ENCODE data around the gene PMAIP1. TPM values are rescaled to one million over a fixed set of nuclear protein-coding genes. Genes with fewer than 3 reads are reported as not detected.

Gene PMAIP1
- total and polyA plus RNA-seq, 4 donors, result 0.08 to 5.5 (median 0.25) TPM

DNA sequence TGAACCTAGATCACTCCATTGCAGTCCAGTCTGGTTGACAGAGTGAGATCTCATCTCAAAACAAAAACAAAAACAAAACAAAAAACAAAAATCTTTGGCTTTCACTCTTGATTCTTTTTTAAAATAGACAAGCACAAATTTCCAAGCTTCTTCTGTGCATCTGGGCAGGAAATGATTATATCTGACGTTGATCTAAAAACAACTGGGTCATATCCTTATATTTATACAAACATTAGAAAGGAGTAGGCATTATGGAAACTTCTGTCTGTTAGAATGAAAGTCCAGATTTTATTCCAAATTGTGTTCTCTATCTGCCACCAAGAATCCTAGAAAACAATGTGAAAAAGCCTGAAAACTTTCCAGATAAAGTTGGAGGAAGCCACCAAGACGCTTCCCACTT is 26.2 kb upstream of the PMAIP1 start:
- no peak overlapping the region for H3K4me3 ChIP-seq (ENCODE audit: low read depth in 1 of 3, low read length in 3 of 3)
- no peaks in the 10 kb centered on the region for H3K27me3 ChIP-seq (ENCODE audit: control insufficient read depth in 4 of 4, insufficient read depth in 4 of 4, low read length in 3 of 4)
- no peaks in the 10 kb centered on the region for H3K36me3 ChIP-seq (ENCODE audit: control insufficient read depth in 4 of 4, insufficient read depth in 3 of 4, low read depth in 1 of 4, low read length in 3 of 4)
- no peaks in the 10 kb centered on the region for H3K4me1 ChIP-seq (ENCODE audit: control insufficient read depth in 4 of 4, insufficient read depth in 4 of 4, low read length in 3 of 4)
- no peaks in the 10 kb centered on the region for H3K9me3 ChIP-seq (ENCODE audit: control insufficient read depth in 4 of 4, low read length in 3 of 4)
- DNase-seq (ENCODE audit: low spot score), result no peak
- TF ChIP-seq CTCF (IDR thresholded peaks at IDR 0.05; ENCODE audit: low read depth, low read length, missing input control), result no peak
- no peak for TF ChIP-seq TAF1 (conservative IDR thresholded peaks at IDR 0.05)
- TF ChIP-seq SP1 (IDR thresholded peaks at IDR 0.05), result no peak
- TF ChIP-seq RXRA (IDR thresholded peaks at IDR 0.05), result no peak
- no peak for TF ChIP-seq GABPA (IDR thresholded peaks at IDR 0.05 in 1 of 2, conservative IDR thresholded peaks at IDR 0.05 in 1 of 2)
- no peak for TF ChIP-seq REST (IDR thresholded peaks at IDR 0.05)
- no peak overlapping the region for H3K9ac ChIP-seq (ENCODE audit: low read depth in 1 of 2, low read length in 2 of 2)
- WGBS, result 65% methylated on average over 2 of the region's 2 CpGs
- no peak overlapping the region for H3K27ac ChIP-seq (ENCODE audit: low read depth in 1 of 2, low read length in 2 of 2)

- Histone ChIP-seq H3K27ac (ENCODE audit: low read depth in 1 of 2, low read length in 2 of 2) (no peak overlapping the region), H3K4me3 (ENCODE audit: low read depth in 1 of 3, low read length in 3 of 3) (no peak overlapping the region), H3K4me1 (ENCODE audit: control insufficient read depth in 4 of 4, insufficient read depth in 4 of 4, low read length in 3 of 4) (no peaks in the 10 kb centered on the region), H3K9ac (ENCODE audit: low read depth in 1 of 2, low read length in 2 of 2) (no peak overlapping the region), H3K36me3 (ENCODE audit: control insufficient read depth in 4 of 4, insufficient read depth in 3 of 4, low read depth in 1 of 4, low read length in 3 of 4) (no peaks in the 10 kb centered on the region), H3K27me3 (ENCODE audit: control insufficient read depth in 4 of 4, insufficient read depth in 4 of 4, low read length in 3 of 4) (no peaks in the 10 kb centered on the region), H3K9me3 (ENCODE audit: control insufficient read depth in 4 of 4, low read length in 3 of 4) (no peaks in the 10 kb centered on the region)
- 82% methylated on average over 7 of the region's 7 CpGs for WGBS
- no peak for TF ChIP-seq GABPA (IDR thresholded peaks at IDR 0.05 in 1 of 2, conservative IDR thresholded peaks at IDR 0.05 in 1 of 2)
- DNase-seq (ENCODE audit: low spot score), result no peak
Observed at GRCh38 chr18:59874166-59874565, 25.6 kb upstream of the PMAIP1 start.

DNA sequence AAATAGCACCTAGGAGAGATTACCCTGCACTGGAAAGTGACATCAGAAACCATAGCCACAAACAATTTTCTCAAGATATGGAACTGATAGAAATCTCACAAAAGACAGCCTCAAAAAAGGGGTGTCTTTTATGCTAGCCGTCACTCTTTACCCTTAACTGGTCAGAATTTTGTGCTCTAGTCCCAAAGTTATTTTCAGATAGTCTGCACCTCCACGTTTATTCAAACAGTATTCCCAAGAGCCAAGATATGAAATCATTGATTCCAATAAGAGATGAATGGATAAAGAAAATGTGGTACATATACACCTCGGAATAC is 23.5 kb upstream of the PMAIP1 start:
- Histone ChIP-seq H3K9me3 (ENCODE audit: control insufficient read depth in 4 of 4, low read length in 3 of 4) (no peaks in the 10 kb centered on the region), H3K4me1 (ENCODE audit: control insufficient read depth in 4 of 4, insufficient read depth in 4 of 4, low read length in 3 of 4) (no peaks in the 10 kb centered on the region), H3K4me3 (ENCODE audit: low read depth in 1 of 3, low read length in 3 of 3) (no peak overlapping the region), H3K9ac (ENCODE audit: low read depth in 1 of 2, low read length in 2 of 2) (no peak overlapping the region), H3K36me3 (ENCODE audit: control insufficient read depth in 4 of 4, insufficient read depth in 3 of 4, low read depth in 1 of 4, low read length in 3 of 4) (no peaks in the 10 kb centered on the region), H3K27me3 (ENCODE audit: control insufficient read depth in 4 of 4, insufficient read depth in 4 of 4, low read length in 3 of 4) (no peaks in the 10 kb centered on the region), H3K27ac (ENCODE audit: low read depth in 1 of 2, low read length in 2 of 2) (no peak overlapping the region)
- TF ChIP-seq, protein P1, sequence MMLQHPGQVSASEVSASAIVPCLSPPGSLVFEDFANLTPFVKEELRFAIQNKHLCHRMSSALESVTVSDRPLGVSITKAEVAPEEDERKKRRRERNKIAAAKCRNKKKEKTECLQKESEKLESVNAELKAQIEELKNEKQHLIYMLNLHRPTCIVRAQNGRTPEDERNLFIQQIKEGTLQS (IDR thresholded peaks at IDR 0.05), result no peak
- TF ChIP-seq CTCF (IDR thresholded peaks at IDR 0.05; ENCODE audit: low read depth, low read length, missing input control), result no peak
- no peak for TF ChIP-seq REST (IDR thresholded peaks at IDR 0.05)
- no peak for TF ChIP-seq FOXA1 (IDR thresholded peaks at IDR 0.05)
- no peak for TF ChIP-seq GABPA (IDR thresholded peaks at IDR 0.05 in 1 of 2, conservative IDR thresholded peaks at IDR 0.05 in 1 of 2)
- TF ChIP-seq HNF4A (conservative IDR thresholded peaks at IDR 0.05), result no peak
- no peak for TF ChIP-seq NR2F2 (IDR thresholded peaks at IDR 0.05)
- TF ChIP-seq RAD21 (IDR thresholded peaks at IDR 0.05), result no peak
- no peak for TF ChIP-seq EGR1 (IDR thresholded peaks at IDR 0.05; ENCODE audit: low read depth in 2 of 2)
- TF ChIP-seq, protein P2, sequence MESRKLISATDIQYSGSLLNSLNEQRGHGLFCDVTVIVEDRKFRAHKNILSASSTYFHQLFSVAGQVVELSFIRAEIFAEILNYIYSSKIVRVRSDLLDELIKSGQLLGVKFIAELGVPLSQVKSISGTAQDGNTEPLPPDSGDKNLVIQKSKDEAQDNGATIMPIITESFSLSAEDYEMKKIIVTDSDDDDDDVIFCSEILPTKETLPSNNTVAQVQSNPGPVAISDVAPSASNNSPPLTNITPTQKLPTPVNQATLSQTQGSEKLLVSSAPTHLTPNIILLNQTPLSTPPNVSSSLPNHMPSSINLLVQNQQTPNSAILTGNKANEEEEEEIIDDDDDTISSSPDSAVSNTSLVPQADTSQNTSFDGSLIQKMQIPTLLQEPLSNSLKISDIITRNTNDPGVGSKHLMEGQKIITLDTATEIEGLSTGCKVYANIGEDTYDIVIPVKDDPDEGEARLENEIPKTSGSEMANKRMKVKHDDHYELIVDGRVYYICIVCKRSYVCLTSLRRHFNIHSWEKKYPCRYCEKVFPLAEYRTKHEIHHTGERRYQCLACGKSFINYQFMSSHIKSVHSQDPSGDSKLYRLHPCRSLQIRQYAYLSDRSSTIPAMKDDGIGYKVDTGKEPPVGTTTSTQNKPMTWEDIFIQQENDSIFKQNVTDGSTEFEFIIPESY (IDR thresholded peaks at IDR 0.05), result no peak
- no peak for TF ChIP-seq SP1 (IDR thresholded peaks at IDR 0.05)
- no peak for TF ChIP-seq RXRA (IDR thresholded peaks at IDR 0.05)
- no peak for DNase-seq (ENCODE audit: low spot score)
- 84% methylated on average over 3 of the region's 3 CpGs for WGBS

Measured in liver (tissue), 9 donors.